Hematopoietic multipotent progenitor cell treated with erythropoietin and hydrocortisone succinate and interleukin-3 and kit ligand, for 6 days (in vitro differentiated cells): ENCODE results near the gene LYST.

Experiments used
- DNase-seq: peaks from one replicate; pipeline ENCODE4 v3.0.0-alpha.2; 2015

The LYST gene

GRCh38 chr1:235709018-235709417 lies 157.7 kb downstream of the LYST start:
- DNase-seq, result no peak

GRCh38 chr1:235708390-235708962 lies 158.2 kb downstream of the LYST start:
- DNase-seq, result no peak

- DNase-seq, result no peak
Observed at GRCh38 chr1:235703506-235703905, 163.2 kb downstream of the LYST start.

- no peak for DNase-seq
Observed at GRCh38 chr1:235702412-235702811, 164.3 kb downstream of the LYST start.

- no peak for DNase-seq
Observed at GRCh38 chr1:235697508-235697907, 169.2 kb downstream of the LYST start.

GRCh38 chr1:235689356-235689755 lies 177.3 kb downstream of the LYST start:
- no peak for DNase-seq

GRCh38 chr1:235688096-235688495 lies 178.6 kb downstream of the LYST start:
- DNase-seq, result no peak

GRCh38 chr1:235683653-235684052 lies 183.1 kb downstream of the LYST start:
- no peak for DNase-seq

- no peak for DNase-seq
Observed at GRCh38 chr1:235682216-235682615, 184.5 kb downstream of the LYST start.

- no peak for DNase-seq
Observed at GRCh38 chr1:235679644-235680043, 187.1 kb downstream of the LYST start.

- DNase-seq, result no peak
Observed at GRCh38 chr1:235679005-235679404, 187.7 kb downstream of the LYST start.

- no peak for DNase-seq
Observed at GRCh38 chr1:235675152-235675890, 191.4 kb downstream of the LYST start.

- no peak for DNase-seq
Observed at GRCh38 chr1:235673981-235674380, 192.7 kb downstream of the LYST start.

GRCh38 chr1:235671992-235672391 lies 194.7 kb downstream of the LYST start:
- DNase-seq, result no peak

GRCh38 chr1:235670157-235670776 lies 196.4 kb downstream of the LYST start:
- peak; percentile 39 for DNase-seq

GRCh38 chr1:235669277-235669676 lies 197.4 kb downstream of the LYST start:
- DNase-seq, result no peak

- DNase-seq, result no peak
Observed at GRCh38 chr1:235663628-235664027, 203.1 kb downstream of the LYST start.

GRCh38 chr1:235661568-235661967 lies 205.1 kb downstream of the LYST start:
- DNase-seq, result no peak

- DNase-seq, result no peak
Observed at GRCh38 chr1:235659186-235659771, 207.4 kb downstream of the LYST start.

- DNase-seq, result peak; percentile 46
Observed at GRCh38 chr1:235657747-235658526, 208.8 kb downstream of the LYST start.

GRCh38 chr1:235657269-235657668 lies 209.4 kb downstream of the LYST start:
- no peak for DNase-seq

GRCh38 chr1:235652364-235652763 lies 214.3 kb downstream of the LYST start:
- no peak for DNase-seq

GRCh38 chr1:235651170-235651806 lies 215.4 kb downstream of the LYST start:
- no peak for DNase-seq
